Measurements from ENCODE around the gene MID2.
"Not testable (repeated sequence)": the region's sequence is repeated elsewhere in the genome, so short reads cannot be mapped to it uniquely, and the experiment has no call there.

MID2 gene, protein sequence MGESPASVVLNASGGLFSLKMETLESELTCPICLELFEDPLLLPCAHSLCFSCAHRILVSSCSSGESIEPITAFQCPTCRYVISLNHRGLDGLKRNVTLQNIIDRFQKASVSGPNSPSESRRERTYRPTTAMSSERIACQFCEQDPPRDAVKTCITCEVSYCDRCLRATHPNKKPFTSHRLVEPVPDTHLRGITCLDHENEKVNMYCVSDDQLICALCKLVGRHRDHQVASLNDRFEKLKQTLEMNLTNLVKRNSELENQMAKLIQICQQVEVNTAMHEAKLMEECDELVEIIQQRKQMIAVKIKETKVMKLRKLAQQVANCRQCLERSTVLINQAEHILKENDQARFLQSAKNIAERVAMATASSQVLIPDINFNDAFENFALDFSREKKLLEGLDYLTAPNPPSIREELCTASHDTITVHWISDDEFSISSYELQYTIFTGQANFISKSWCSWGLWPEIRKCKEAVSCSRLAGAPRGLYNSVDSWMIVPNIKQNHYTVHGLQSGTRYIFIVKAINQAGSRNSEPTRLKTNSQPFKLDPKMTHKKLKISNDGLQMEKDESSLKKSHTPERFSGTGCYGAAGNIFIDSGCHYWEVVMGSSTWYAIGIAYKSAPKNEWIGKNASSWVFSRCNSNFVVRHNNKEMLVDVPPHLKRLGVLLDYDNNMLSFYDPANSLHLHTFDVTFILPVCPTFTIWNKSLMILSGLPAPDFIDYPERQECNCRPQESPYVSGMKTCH

GRCh38 chrX:107825698-107826237 lies at the start of gene MID2:
MID2 (plus strand) TSS chrX:107825866; CDS start chrX:107826427, 561 bp downstream.
- Histone ChIP-seq H3K4me1 (ENCODE audit: insufficient read depth, low read length) (no peaks in the 10 kb centered on the region), H3K9ac (ENCODE audit: low read depth, low read length) (peak within 1 kb of the TSS; percentile 59), H3K36me3 (ENCODE audit: insufficient read depth, low read length) (no peaks in the 10 kb centered on the region), H3K9me3 (ENCODE audit: control insufficient read depth, insufficient read depth, low read length) (no peaks in the 10 kb centered on the region)

- H3K4me1 ChIP-seq (ENCODE audit: insufficient read depth, low read length): peaks cover 17% of the 10 kb centered on the region
- H3K9me3 ChIP-seq (ENCODE audit: control insufficient read depth, insufficient read depth, low read length): no peaks in the 10 kb centered on the region
- no peaks in the 10 kb centered on the region for H3K36me3 ChIP-seq (ENCODE audit: insufficient read depth, low read length)
- peak overlapping the region; percentile 46; the same call in 1 of the 2 replicates for H3K9ac ChIP-seq (ENCODE audit: low read depth, low read length)
Observed at GRCh38 chrX:107776649-107777535, 48.8 kb upstream of the MID2 start.

DNA sequence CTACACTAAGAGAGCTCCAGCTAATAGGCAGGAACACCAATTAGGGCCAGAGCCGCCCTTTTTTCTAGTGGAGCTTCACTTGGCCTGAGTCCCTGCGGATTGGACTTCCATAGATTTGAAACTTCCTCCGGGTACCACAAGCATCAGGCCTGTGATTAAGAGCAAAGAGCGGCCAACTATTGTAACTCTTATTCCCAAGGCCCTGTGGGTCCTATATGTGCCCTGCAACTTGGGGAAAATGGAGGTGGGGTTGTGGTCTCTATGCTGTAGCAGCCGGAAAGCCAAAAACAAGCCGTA lies 48.2 kb upstream of the MID2 start, which contains the start of gene NCBP2L:
Gene NCBP2L (plus strand): TSS at position 198 of the 297 bp plus-strand sequence. CDS start 16,488 bp downstream, outside the sequence.
- Histone ChIP-seq H3K4me1 (ENCODE audit: insufficient read depth, low read length) (peaks cover 17% of the 10 kb centered on the region), H3K9me3 (ENCODE audit: control insufficient read depth, insufficient read depth, low read length) (no peaks in the 10 kb centered on the region), H3K9ac (ENCODE audit: low read depth, low read length) (peak within 1 kb of the TSS; percentile 46; the same call in 1 of the 2 replicates), H3K36me3 (ENCODE audit: insufficient read depth, low read length) (no peaks in the 10 kb centered on the region)

DNA sequence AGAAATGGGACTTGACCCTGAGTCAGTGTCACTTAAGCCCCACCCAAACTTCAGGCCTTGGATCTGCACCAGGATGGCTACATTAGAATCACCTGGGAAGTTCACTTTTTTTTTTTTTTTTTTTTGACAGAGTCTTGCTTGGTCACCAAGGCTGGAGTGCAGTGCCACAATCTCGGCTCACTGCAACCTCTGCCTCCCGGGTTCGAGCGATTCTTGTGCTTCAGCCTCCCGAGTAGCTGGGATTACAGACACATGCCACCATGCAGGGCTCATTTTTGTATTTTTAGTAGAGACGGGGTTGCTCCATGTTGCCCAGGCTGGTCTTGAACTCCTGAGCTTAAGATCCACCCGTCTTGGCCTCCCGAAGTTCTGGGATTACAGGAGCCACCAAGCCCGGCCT lies 45.1 kb upstream of the MID2 start:
- H3K36me3 ChIP-seq (ENCODE audit: insufficient read depth, low read length): no peaks in the 10 kb centered on the region
- H3K9me3 ChIP-seq (ENCODE audit: control insufficient read depth, insufficient read depth, low read length): no peaks in the 10 kb centered on the region
- peaks cover 4% of the 10 kb centered on the region; the same call in 1 of the 2 replicates for H3K4me1 ChIP-seq (ENCODE audit: insufficient read depth, low read length)
- H3K9ac ChIP-seq (ENCODE audit: low read depth, low read length): no peak overlapping the region

DNA sequence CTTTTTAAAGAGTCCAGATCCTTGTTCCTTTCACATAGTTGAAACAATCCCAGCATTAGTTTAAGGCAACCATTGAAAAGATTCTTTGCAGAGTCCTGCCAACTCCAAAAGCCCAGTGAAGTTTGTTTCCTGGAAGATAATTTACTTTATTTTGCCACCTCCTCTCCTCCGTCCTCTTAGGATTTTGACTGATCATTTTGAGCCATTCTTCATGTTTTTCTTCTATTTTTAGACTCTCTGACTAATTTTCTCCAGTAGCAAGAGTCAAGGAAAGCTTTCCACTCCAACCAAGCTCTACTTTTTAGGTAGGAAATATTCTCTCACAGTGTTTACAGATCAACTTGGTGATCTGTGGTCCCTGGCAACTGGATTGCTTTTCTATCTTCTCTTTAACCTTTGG lies 37.8 kb upstream of the MID2 start:
- Histone ChIP-seq H3K9me3 (ENCODE audit: control insufficient read depth, insufficient read depth, low read length) (no peaks in the 10 kb centered on the region), H3K9ac (ENCODE audit: low read depth, low read length) (no peak overlapping the region), H3K36me3 (ENCODE audit: insufficient read depth, low read length) (no peaks in the 10 kb centered on the region), H3K4me1 (ENCODE audit: insufficient read depth, low read length) (no peaks in the 10 kb centered on the region)

- Histone ChIP-seq H3K36me3 (ENCODE audit: insufficient read depth, low read length) (no peaks in the 10 kb centered on the region), H3K9me3 (ENCODE audit: control insufficient read depth, insufficient read depth, low read length) (no peaks in the 10 kb centered on the region; the same call in none of the 2 replicates), H3K9ac (ENCODE audit: low read depth, low read length) (no peak overlapping the region), H3K4me1 (ENCODE audit: insufficient read depth, low read length) (no peaks in the 10 kb centered on the region)
Observed at GRCh38 chrX:107804427-107804826, 21.2 kb upstream of the MID2 start.

DNA sequence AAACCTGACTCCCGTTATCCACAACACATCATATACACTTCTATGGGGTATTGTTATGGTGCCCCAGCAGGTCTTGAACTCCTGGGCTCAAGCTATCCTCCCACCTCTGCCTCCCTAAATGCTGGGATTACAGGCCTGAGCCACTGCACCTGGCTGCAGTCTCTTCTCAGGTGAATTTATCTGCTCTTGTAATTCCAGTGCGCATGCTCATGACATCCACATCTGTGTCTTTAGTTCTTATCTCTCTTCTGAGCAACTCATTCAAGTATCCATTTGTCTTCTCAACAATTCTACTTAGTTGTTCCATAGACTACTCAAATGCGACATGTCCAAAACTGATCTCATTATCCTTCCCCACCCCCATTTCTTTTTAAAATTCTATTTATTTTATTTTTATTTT lies 20.5 kb upstream of the MID2 start:
- Histone ChIP-seq H3K9me3 (ENCODE audit: control insufficient read depth, insufficient read depth, low read length) (no peaks in the 10 kb centered on the region; the same call in none of the 2 replicates), H3K36me3 (ENCODE audit: insufficient read depth, low read length) (no peaks in the 10 kb centered on the region), H3K9ac (ENCODE audit: low read depth, low read length) (no peak overlapping the region), H3K4me1 (ENCODE audit: insufficient read depth, low read length) (no peaks in the 10 kb centered on the region)

DNA sequence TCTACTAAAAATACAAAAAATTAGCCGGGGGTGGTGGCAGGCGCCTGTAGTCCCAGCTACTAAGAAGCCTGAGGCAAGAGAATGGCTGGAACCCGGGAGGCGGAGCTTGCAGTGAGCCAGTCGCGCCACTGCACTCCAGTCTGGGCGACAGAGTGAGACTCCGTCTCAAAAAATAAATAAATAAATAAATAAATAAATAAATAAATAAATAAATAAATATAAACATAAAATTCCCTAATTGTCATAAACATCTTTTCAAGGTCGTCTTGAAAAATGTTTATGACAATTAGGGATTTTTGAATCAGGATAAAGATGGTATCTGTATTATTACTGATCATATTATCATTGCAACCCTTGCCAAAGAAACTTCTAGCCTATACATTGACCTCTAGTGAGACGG lies 15.6 kb upstream of the MID2 start:
- H3K36me3 ChIP-seq (ENCODE audit: insufficient read depth, low read length); H3K4me1 ChIP-seq (ENCODE audit: insufficient read depth, low read length); H3K9ac ChIP-seq (ENCODE audit: low read depth, low read length); H3K9me3 ChIP-seq (ENCODE audit: control insufficient read depth, insufficient read depth, low read length): not testable (repeated sequence)

DNA sequence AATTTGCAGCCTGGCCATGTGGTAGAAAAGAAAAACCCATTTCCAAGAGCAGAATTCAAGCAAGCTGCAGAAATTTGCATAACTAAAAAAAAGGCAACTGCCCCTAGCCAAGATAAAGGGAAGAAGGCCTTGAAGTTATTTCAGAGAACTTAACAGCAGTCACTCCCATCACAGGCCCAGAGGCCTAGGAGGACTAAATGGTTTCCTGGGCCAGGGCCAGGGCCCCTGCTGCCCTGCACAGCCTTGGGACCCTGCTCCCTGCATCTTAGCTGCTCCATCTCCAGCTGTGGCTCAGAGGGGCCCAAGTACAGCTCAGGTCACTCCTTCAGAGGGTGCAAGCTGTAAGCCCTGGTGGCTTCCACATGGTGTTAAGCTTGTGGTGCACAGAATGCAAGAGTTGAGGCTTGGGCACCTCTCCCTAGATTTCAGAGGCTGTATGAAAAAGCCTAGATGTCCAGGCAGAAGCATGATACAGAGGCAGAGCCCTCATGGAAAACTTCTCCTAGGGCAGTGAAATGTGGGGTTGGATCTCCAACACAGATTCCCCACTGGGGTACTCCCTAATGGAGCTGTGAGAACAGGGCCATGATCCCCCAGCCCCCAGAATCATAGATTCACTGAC lies 6.7 kb upstream of the MID2 start:
- Histone ChIP-seq H3K4me1 (ENCODE audit: insufficient read depth, low read length) (no peaks in the 10 kb centered on the region), H3K9me3 (ENCODE audit: control insufficient read depth, insufficient read depth, low read length) (peaks cover 14% of the 10 kb centered on the region)

DNA sequence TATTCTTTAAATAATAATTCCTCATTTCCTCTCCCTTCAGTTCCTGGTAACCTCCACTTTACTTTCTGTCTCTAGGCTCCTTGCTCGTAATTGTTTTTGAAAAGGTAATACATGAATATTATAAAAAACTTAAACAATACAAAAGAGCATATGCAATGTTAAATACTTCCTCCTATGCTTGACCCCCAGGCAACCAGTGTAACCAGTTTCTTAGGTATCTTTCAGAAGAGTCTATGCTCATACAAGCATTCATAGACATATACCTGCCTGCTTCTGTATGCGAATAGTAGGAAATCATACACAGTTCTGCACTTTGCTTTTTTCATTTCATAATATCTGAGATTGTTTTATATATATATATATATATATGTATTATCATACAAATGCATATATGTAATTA lies 2.6 kb upstream of the MID2 start:
- Histone ChIP-seq H3K36me3 (ENCODE audit: insufficient read depth, low read length) (no peaks in the 10 kb centered on the region), H3K9ac (ENCODE audit: low read depth, low read length) (no peak overlapping the region), H3K4me1 (ENCODE audit: insufficient read depth, low read length) (no peaks in the 10 kb centered on the region), H3K9me3 (ENCODE audit: control insufficient read depth, insufficient read depth, low read length) (peaks cover 14% of the 10 kb centered on the region)

More for the DNA sequence above, 6.7 kb upstream of the MID2 start:
- no peaks in the 10 kb centered on the region for H3K36me3 ChIP-seq (ENCODE audit: insufficient read depth, low read length)
- no peak overlapping the region for H3K9ac ChIP-seq (ENCODE audit: low read depth, low read length)

DNA sequence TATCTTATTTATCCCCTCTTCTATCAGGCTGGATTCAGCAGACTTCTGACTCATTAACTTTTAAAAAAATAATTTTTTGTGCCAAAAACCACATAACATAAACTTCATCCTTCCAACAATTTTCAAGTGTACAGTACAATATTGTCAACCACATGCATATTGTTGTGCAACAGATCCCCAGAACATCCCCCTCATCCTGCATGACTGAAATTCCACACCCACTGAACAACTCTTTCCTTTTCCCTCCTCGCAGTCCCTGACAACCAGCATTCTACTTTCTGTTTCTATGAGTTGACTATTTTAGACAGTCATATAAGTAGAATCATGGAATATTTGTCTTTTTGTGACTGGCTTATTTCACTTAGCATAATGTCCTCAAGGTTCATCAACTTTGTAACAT lies 2.2 kb upstream of the MID2 start:
- no peak overlapping the region for H3K9ac ChIP-seq (ENCODE audit: low read depth, low read length)
- H3K36me3 ChIP-seq (ENCODE audit: insufficient read depth, low read length): no peaks in the 10 kb centered on the region
- peaks cover 13% of the 10 kb centered on the region for H3K9me3 ChIP-seq (ENCODE audit: control insufficient read depth, insufficient read depth, low read length)
- no peaks in the 10 kb centered on the region for H3K4me1 ChIP-seq (ENCODE audit: insufficient read depth, low read length)

- Histone ChIP-seq H3K4me1 (ENCODE audit: insufficient read depth, low read length) (no peaks in the 10 kb centered on the region), H3K9ac (ENCODE audit: low read depth, low read length) (peak overlapping the region; percentile 59), H3K9me3 (ENCODE audit: control insufficient read depth, insufficient read depth, low read length) (no peaks in the 10 kb centered on the region), H3K36me3 (ENCODE audit: insufficient read depth, low read length) (no peaks in the 10 kb centered on the region)
Observed at GRCh38 chrX:107826238-107827029, 768 bp downstream of the MID2 start.

All from ES-I3 (cell line).